ENCODE data around the gene CHMP4A. TPM values are rescaled to one million over a fixed set of nuclear protein-coding genes. Genes with fewer than 3 reads are reported as not detected.

CHMP4A gene
- total and polyA plus RNA-seq, 9 of the 15 experiments (the other 6 are each of a cell fraction or from before 2014, with no cell fraction given) = 28.8 to 104 (median 52.7) TPM

DNA sequence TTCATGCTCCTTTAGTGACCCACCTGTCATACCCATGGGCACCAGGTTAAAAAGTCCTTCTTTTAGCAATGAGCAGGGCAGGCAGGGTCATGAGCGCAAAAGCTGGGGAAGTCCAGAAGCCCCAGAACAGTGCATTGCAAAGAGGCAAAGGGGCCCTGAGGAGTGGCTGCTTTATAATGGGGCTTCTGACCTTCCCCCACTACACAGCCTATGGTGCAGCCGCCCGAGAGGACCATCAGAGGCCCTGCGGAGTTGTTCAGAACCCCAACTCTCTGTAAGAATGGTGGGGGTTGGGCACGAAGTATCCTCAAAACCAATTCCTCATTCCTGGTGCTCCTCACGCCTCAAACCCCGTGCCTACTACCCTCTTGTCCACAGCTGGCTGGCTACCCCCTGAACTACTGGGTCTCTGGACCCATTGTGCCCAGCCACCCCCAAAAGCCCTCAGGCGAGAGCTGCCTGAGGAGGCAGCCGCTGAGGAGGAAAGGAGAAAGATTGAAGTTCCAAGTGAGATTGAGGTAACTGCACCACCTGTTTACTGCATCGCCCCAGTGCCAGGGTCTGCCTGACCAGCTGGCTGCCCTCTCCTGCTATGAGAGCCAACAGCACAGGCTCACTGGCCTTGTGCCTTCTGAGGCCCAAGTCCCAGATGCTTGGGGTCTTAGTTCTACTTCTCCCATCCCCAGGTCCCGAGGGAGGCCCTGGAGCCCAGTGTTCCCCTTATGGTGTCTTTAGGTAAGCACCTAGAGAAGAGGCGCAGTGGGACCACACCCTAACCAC lies 34.7 kb downstream of the CHMP4A start:
- in situ Hi-C loops (cut with MboI) (no loop called here), intact Hi-C loops (cut with micrococcal nuclease) (no loop called here)
- H3K4me3 ChIP-seq = no peak overlapping the region
- POLR2A ChIA-PET = interaction anchor here (0.6 to 1.2 kb wide), 3 partner anchors 10 to 63 kb away, joined by 3 to 6 read pairs (median 4); partner anchors contain the start of genes IPO4 and IRF9
- H3K27ac ChIP-seq (ENCODE audit: extremely low read depth, low read depth, low read length) = no peak overlapping the region
- H2AFZ ChIP-seq (ENCODE audit: low read depth, low read length) = no peak overlapping the region
- WGBS (ENCODE audit: insufficient coverage, low coverage, missing lambda C conversion rate) = 92% methylated on average over 10 of the region's 12 CpGs
- no peaks in the 10 kb centered on the region for H3K9me3 ChIP-seq (replicated peaks; ENCODE audit: control insufficient read depth, insufficient read depth, low read depth, low read length)
- FAIRE-seq (no peak), ATAC-seq (no peak), DNase-seq (ENCODE audit: extremely low read depth in 1 of 4, low spot score in 3 of 4) (no peak)
- CTCF ChIA-PET (ENCODE audit: low intra/inter-chr PET ratio) = no interaction called here
- H3K36me3 ChIP-seq (ENCODE audit: control insufficient read depth, insufficient read depth, low read length) = peaks cover 51% of the 10 kb centered on the region; the same call in 2 of the 3 replicates
- no peaks in the 10 kb centered on the region for H4K20me1 ChIP-seq (replicated peaks; ENCODE audit: control insufficient read depth, insufficient read depth, low read length)
- no peaks in the 10 kb centered on the region for H3K79me2 ChIP-seq (ENCODE audit: control insufficient read depth, insufficient read depth, low read length)
- BruUV-seq (replicated peaks) = no TSS peak
- no peaks in the 10 kb centered on the region for H3K27me3 ChIP-seq (ENCODE audit: control insufficient read depth in 2 of 2, insufficient read depth in 2 of 2, low read length in 2 of 2)
- H3K9me1 ChIP-seq (ENCODE audit: control insufficient read depth, insufficient read depth, low read length) = no peaks in the 10 kb centered on the region
- H3K4me1 ChIP-seq (replicated peaks in 1 of 2; ENCODE audit: control insufficient read depth in 2 of 2, insufficient read depth in 2 of 2, low read length in 2 of 2) = no peaks in the 10 kb centered on the region; a peak in 2 of 5 replicates
- no peak for TF ChIP-seq OTX1 (CRISPR knock-in tag; IDR thresholded peaks at IDR 0.05)
- no peak for TF ChIP-seq SAFB (IDR thresholded peaks at IDR 0.05; ENCODE audit: borderline replicate concordance, low read depth, low read length)
- no peak for TF ChIP-seq CBFA2T3 (IDR thresholded peaks at IDR 0.05)
- TF ChIP-seq C11orf30 (IDR thresholded peaks at IDR 0.05; ENCODE audit: low read depth) = no peak
- TF ChIP-seq HOXB6 (CRISPR knock-in tag; IDR thresholded peaks at IDR 0.05; ENCODE audit: borderline replicate concordance) = no peak
- TF ChIP-seq, protein P1, sequence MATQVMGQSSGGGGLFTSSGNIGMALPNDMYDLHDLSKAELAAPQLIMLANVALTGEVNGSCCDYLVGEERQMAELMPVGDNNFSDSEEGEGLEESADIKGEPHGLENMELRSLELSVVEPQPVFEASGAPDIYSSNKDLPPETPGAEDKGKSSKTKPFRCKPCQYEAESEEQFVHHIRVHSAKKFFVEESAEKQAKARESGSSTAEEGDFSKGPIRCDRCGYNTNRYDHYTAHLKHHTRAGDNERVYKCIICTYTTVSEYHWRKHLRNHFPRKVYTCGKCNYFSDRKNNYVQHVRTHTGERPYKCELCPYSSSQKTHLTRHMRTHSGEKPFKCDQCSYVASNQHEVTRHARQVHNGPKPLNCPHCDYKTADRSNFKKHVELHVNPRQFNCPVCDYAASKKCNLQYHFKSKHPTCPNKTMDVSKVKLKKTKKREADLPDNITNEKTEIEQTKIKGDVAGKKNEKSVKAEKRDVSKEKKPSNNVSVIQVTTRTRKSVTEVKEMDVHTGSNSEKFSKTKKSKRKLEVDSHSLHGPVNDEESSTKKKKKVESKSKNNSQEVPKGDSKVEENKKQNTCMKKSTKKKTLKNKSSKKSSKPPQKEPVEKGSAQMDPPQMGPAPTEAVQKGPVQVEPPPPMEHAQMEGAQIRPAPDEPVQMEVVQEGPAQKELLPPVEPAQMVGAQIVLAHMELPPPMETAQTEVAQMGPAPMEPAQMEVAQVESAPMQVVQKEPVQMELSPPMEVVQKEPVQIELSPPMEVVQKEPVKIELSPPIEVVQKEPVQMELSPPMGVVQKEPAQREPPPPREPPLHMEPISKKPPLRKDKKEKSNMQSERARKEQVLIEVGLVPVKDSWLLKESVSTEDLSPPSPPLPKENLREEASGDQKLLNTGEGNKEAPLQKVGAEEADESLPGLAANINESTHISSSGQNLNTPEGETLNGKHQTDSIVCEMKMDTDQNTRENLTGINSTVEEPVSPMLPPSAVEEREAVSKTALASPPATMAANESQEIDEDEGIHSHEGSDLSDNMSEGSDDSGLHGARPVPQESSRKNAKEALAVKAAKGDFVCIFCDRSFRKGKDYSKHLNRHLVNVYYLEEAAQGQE (IDR thresholded peaks at IDR 0.05; ENCODE audit: borderline replicate concordance) = no peak
- TF ChIP-seq, protein P1 (CRISPR knock-in tag; IDR thresholded peaks at IDR 0.05; ENCODE audit: low read depth) = no peak
- no peak for TF ChIP-seq POLR2G (IDR thresholded peaks at IDR 0.05; ENCODE audit: low read depth, low read length)
- H3K9ac ChIP-seq (ENCODE audit: insufficient read depth in 1 of 2, low read depth in 2 of 2, low read length in 2 of 2) = no peak overlapping the region
- no peak overlapping the region for H3K4me2 ChIP-seq (ENCODE audit: insufficient read depth, low read length)

All from K562 (cell line).